Measurements from ENCODE around the gene LTV1.
"Not testable (repeated sequence)": the region's sequence is repeated elsewhere in the genome, so short reads cannot be mapped to it uniquely, and the experiment has no call there.

GRCh38 chr6:143871202-143871730 lies 28.1 kb downstream of the LTV1 start:
- not testable (repeated sequence) for TF ChIP-seq CTCF (IDR thresholded peaks at IDR 0.05; ENCODE audit: poor library complexity); EZH2phosphoT487 (IDR thresholded peaks at IDR 0.05; ENCODE audit: low read depth, severe bottlenecking, unreplicated experiment); EZH2 (IDR thresholded peaks at IDR 0.05; ENCODE audit: borderline replicate concordance)
